Measurements from ENCODE around the gene CENPQ. TPM values are rescaled to one million over a fixed set of nuclear protein-coding genes. Genes with fewer than 3 reads are reported as not detected.

CENPQ gene
- total and polyA plus RNA-seq, 2 of the 8 experiments (the other 6 are each of a cell fraction or from before 2014, with no cell fraction given) = 9.4 to 19.6 TPM

DNA sequence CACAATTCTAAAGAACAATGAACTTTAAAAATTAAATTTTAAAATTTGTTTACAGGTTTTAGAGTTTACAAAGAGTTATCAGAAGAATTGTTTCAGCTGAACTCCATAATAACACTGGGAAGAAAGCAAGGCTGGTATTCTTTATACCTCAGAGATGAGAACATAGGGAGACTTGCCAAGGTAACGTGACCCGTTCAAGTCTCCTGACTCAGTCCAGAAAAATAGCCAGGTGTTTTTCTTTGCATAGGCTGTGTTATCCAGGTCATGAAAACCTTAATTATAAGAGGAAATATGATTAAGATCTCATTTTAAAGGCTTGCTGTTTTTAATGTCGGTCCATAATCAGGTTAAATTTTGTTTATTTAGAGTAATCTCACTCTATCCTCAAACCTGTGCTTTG, 78.8 kb downstream of the CENPQ start:
- no peak overlapping the region for H3K27ac ChIP-seq (ENCODE audit: low read depth, low read length)
- H3K23ac ChIP-seq (ENCODE audit: insufficient read length) = no peak overlapping the region
- ChIA-PET CTCF (ENCODE audit: partially characterized antibody) (interaction anchor here (0.9 to 3.3 kb wide), 3 partner anchors 10 to 78 kb away, joined by 3 to 22 read pairs (median 7); no protein-coding TSS in a partner anchor), POLR2A (ENCODE audit: partially characterized antibody) (interaction anchor here (2.0 kb wide), 1 partner anchor 8 kb away, joined by 8 read pairs; the partner anchor contains the start of gene C6orf141)
- H2BK20ac ChIP-seq (ENCODE audit: low read length) = no peak overlapping the region
- no peak overlapping the region for H3K4ac ChIP-seq (replicated peaks; ENCODE audit: insufficient read length, low read depth, low read length)
- no peak overlapping the region for H2AFZ ChIP-seq (ENCODE audit: low read length)
- TF ChIP-seq ATF3 (IDR thresholded peaks at IDR 0.05; ENCODE audit: insufficient read depth, low read depth, low read length) (no peak), TCF12 (IDR thresholded peaks at IDR 0.05; ENCODE audit: low read depth, low read length) (no peak), SP2 (IDR thresholded peaks at IDR 0.05; ENCODE audit: low read length) (no peak), FOSL1 (IDR thresholded peaks at IDR 0.05; ENCODE audit: insufficient read depth, low read depth, low read length) (no peak), E2F6 (IDR thresholded peaks at IDR 0.05) (no peak), TAF1 (IDR thresholded peaks at IDR 0.05; ENCODE audit: low read depth, low read length) (no peak), SIRT6 (IDR thresholded peaks at IDR 0.05; ENCODE audit: low read length) (no peak), SIX5 (IDR thresholded peaks at IDR 0.05; ENCODE audit: low read depth, low read length) (no peak)
- no peaks in the 10 kb centered on the region for H3K79me1 ChIP-seq (ENCODE audit: low read depth, low read length)
- H3K4me2 ChIP-seq (ENCODE audit: insufficient read depth in 1 of 2, low read depth in 2 of 2, low read length in 2 of 2) = no peak overlapping the region
- no peak overlapping the region for H3K4me3 ChIP-seq (ENCODE audit: extremely low read depth in 1 of 4, insufficient read depth in 2 of 4, low read depth in 3 of 4, low read length in 4 of 4)
- no peak overlapping the region for H4K5ac ChIP-seq (ENCODE audit: insufficient read length, low read depth, low read length)
- no peaks in the 10 kb centered on the region for H3K4me1 ChIP-seq (replicated peaks in 1 of 4; ENCODE audit: control insufficient read depth in 3 of 4, insufficient read depth in 4 of 4, low read length in 3 of 4)
- no peaks in the 10 kb centered on the region for H3K27me3 ChIP-seq (replicated peaks in 1 of 4; ENCODE audit: control insufficient read depth in 3 of 4, extremely low read depth in 1 of 4, insufficient read depth in 3 of 4, low read length in 3 of 4)
- no peaks in the 10 kb centered on the region for H4K20me1 ChIP-seq (replicated peaks in 1 of 2; ENCODE audit: control insufficient read depth in 1 of 2, insufficient read depth in 2 of 2, low read length in 2 of 2)
- no peak overlapping the region for H2BK120ac ChIP-seq (replicated peaks; ENCODE audit: low read depth, low read length)
- no peak overlapping the region for H4K91ac ChIP-seq (replicated peaks; ENCODE audit: insufficient read length, low read length)
- no peaks in the 10 kb centered on the region for H3K79me2 ChIP-seq (ENCODE audit: control insufficient read depth in 1 of 2, insufficient read depth in 2 of 2, low read length in 2 of 2)
- H2BK15ac ChIP-seq (ENCODE audit: low read length) = no peak overlapping the region
- no peak for DNase-seq (ENCODE audit: low read depth in 1 of 2, low spot score in 2 of 2)
- no peak overlapping the region for H3K9ac ChIP-seq (replicated peaks in 1 of 4; ENCODE audit: extremely low read depth in 1 of 4, low read depth in 3 of 4, low read length in 3 of 4)
- H3K9me3 ChIP-seq (ENCODE audit: insufficient read depth in 2 of 2, low read depth in 1 of 2, low read length in 1 of 2) = no peaks in the 10 kb centered on the region
- H3K14ac ChIP-seq (ENCODE audit: insufficient read length) = no peak overlapping the region
- no peak overlapping the region for H2BK5ac ChIP-seq (ENCODE audit: low read depth, low read length)
- no peak overlapping the region for H4K8ac ChIP-seq (ENCODE audit: extremely low read depth, insufficient read depth, low read length)
- no peak overlapping the region for H3K56ac ChIP-seq (replicated peaks; ENCODE audit: insufficient read length, low read depth, low read length)
- no peak overlapping the region for H2BK12ac ChIP-seq (ENCODE audit: low read depth, low read length)
- H3K36me3 ChIP-seq (ENCODE audit: control insufficient read depth in 2 of 4, insufficient read depth in 4 of 4, low read length in 3 of 4) = no peaks in the 10 kb centered on the region
- WGBS, 2 experiments (ENCODE audit: extremely low coverage in 1 of 2, insufficient coverage in 1 of 2, insufficient read length in 1 of 2, insufficient replicate concordance in 2 of 2, low coverage in 1 of 2, low lambda C conversion rate in 2 of 2, missing lambda C conversion rate in 1 of 2) = 89% methylated on average over 3 of the region's 3 CpGs; no CpG with 5 or more reads in 1 of the 2 experiments
- H2AK5ac ChIP-seq (ENCODE audit: low read depth, low read length) = no peak overlapping the region
- no peak for FAIRE-seq
- no peaks in the 10 kb centered on the region for H3K23me2 ChIP-seq (ENCODE audit: low read depth, low read length)
- H3K18ac ChIP-seq (ENCODE audit: extremely low read depth, low read length) = no peak overlapping the region

Data from H1 (cell line).